ENCODE data around the gene FAM98A. TPM values are rescaled to one million over a fixed set of nuclear protein-coding genes. Genes with fewer than 3 reads are reported as not detected.

FAM98A gene
- total RNA-seq, result 16.0 and 37.2 TPM in 2 replicates

GRCh38 chr2:33599175-33599942, at the start of gene FAM98A:
Gene FAM98A (minus strand): TSS chr2:33599299. CDS start chr2:33599221, 78 bp downstream.
- DNase-seq (ENCODE audit: low read depth in 2 of 2), result peak; percentile 97 to 99

DNA sequence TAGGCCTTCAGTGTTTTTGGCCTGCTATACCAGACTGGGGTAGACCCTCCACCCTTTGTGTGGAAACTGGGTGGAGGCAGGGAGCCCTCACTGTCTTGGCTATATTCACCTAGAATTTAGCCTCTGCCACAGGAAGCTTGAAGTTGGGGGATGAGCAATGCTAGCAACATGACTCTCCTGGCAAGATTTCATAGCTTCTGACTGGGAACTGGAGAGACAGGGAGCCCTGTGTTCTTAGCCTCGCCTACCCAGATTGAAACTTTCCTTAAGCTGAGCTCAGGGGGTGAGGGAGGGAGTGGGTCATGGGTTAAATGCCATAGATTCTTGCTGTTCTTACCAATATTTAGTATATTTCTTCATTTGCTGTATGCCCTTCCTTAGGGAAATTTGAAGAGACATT, 46.8 kb upstream of the FAM98A start:
- no peak for DNase-seq (ENCODE audit: low read depth in 2 of 2)

DNA sequence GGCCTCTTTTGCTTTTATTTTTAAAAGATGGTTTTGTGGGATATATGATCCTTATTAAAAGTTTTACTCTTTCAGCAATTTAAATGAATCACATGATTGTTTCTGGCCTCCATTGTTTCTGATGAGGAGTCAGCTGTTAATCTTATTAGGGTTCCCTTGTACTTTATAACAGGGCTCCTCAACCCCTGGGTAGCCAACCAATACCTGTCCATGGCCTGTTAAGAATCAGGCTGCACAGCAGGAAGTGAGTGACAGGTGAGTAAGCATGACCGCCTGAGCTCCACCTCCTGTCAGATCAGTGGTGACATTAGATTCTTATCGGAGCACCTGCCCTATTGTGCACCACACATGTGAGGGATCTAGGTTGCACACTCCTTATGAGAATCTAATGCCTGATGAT, 45.1 kb upstream of the FAM98A start:
- DNase-seq (ENCODE audit: low read depth in 2 of 2), result no peak

GRCh38 chr2:33636001-33636400, 36.9 kb upstream of the FAM98A start:
- DNase-seq (ENCODE audit: low read depth in 2 of 2), result no peak

GRCh38 chr2:33634261-33634910, 35.3 kb upstream of the FAM98A start:
- DNase-seq (ENCODE audit: low read depth in 2 of 2), result no peak

DNA sequence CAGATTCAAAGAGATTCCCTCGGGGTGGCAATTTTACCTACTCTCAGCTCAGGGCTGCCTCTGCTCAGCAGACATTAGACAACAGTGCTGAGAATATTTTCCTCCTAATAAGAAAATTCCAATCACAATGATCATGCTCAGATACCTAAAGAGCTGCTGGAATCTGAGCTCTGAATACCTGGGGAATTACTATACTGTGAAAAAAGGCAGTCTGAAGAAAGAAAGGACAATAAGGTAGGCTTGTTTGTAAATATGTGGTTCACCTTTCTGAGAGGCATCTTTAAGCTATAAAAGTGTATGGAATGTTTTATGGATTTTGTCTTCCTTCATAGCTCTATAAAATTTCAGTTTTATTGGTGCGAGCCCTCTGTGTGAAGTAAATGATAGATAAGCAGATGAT, 34.2 kb upstream of the FAM98A start:
- no peak for DNase-seq (ENCODE audit: low read depth in 2 of 2)

- no peak for DNase-seq (ENCODE audit: low read depth in 2 of 2)
These were observed 33.7 kb upstream of the FAM98A start for GRCh38 chr2:33632831-33633230.

DNA sequence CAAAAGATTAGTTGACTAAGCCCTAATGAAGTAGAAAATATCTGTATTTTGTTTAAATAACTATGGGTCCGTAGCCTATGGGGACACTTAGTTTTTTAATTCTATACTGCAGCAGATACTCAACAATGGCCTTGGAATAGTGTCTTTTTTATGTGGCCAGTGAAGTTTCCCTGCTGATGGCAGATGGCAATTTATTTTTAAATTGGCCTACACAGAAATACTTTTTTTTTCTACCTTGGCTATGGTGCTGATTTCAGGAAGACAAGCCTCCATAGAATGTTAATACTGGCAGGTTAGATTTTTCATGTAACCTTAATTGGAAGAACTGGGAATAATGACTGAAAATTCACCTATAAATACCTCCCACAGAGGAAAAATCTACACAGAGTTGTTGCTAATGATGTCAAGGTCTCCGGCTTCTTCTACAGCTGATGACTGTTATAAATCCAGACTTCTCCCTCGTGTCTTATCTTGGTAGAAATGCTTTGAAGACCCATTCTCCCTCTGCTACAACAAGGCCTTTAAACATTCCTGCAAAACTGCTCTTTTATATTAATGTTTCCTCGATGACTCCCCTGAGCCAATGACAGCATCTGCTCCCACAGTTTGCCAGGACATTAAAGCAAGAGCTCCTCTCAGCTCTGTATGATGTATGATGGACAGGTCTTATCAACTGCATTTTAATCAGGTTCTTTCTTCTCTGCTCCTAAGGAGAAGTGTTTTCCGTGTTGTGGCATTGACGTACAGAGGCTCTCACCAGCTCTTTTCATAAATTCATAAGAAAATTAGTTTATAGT, 29.1 kb upstream of the FAM98A start:
- no peak for DNase-seq (ENCODE audit: low read depth in 2 of 2)

DNA sequence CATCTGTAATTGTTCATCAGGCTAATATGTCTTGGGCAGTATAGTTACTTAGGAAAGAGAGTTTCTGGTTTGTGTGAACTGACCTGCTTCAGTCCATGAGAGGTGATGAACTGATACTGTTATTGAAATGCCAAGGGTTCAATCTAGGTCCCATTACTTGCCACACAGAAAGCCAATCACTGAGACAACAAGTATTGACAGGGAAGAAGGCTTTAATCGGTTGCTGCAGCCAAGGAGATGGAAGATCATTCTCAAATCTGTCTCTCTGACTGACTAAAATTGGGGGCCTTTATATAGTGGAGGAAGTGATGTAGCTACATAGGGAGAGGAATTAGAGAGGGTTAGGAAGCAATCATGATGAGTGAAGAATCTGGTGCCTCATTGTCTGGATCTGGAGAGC, 19.9 kb upstream of the FAM98A start:
- DNase-seq (ENCODE audit: low read depth in 2 of 2), result no peak

DNA sequence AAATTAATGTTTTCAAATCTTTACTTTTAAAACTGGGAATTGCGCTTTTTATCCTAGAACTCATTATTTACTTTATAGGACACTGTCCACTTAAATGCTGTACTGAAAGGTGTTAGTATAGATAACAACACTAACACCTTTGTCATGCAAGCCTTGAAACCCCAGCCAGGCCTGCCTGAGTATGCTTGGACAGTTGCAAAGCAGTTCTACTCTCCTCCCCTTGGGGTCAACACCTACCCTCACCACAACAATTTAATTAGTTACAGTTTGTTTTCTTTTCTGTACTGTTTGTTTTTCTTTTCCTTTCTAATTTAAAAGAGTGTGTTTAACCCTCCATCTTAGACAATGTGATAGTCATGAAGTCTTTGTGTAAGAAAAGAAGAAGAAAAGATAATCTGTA, 18.9 kb upstream of the FAM98A start:
- no peak for DNase-seq (ENCODE audit: low read depth in 2 of 2)

DNA sequence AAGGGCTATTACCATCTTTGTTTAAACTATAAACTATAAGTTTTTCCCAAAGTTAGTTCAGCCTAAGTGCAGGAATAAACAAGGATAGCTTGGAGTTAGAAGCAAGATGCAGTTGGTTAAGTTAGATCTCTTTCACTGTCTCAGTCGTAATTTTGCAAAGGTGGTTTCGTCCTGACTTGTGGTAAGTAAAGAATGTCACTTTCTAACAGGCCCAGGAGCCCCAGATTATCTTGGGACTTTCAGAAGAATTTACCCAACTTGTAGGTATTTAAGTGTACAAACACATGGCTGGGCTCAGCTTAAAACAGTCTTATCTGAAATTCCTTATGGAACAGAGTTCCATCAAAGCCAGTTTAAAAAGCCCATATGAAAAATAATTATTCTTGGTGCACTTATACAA, 18.3 kb upstream of the FAM98A start:
- DNase-seq (ENCODE audit: low read depth in 2 of 2), result no peak

DNA sequence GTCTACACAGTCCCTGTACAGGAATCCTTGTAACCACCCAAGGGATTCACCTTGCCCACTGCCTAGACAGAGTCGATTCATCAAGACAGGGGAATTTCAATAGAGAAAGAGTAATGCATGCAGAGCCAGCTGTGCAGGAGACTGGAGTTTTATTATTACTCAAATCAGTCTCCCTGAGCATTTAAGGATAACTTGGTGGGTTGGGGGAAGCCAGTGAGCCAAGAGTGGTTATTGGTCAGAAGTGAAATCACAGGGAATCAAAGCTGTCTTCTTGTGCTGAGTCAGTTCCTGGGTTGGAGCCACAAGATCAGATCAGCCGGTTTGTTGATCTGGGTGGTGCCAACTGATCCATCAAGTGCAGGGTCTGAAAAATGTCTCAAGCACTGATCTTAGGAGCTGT, 17.8 kb upstream of the FAM98A start:
- no peak for DNase-seq (ENCODE audit: low read depth in 2 of 2)

- no peak for DNase-seq (ENCODE audit: low read depth in 2 of 2)
These were observed 15.1 kb upstream of the FAM98A start for GRCh38 chr2:33614190-33614589.

GRCh38 chr2:33607905-33608304, 8.8 kb upstream of the FAM98A start:
- DNase-seq (ENCODE audit: low read depth in 2 of 2), result no peak

DNA sequence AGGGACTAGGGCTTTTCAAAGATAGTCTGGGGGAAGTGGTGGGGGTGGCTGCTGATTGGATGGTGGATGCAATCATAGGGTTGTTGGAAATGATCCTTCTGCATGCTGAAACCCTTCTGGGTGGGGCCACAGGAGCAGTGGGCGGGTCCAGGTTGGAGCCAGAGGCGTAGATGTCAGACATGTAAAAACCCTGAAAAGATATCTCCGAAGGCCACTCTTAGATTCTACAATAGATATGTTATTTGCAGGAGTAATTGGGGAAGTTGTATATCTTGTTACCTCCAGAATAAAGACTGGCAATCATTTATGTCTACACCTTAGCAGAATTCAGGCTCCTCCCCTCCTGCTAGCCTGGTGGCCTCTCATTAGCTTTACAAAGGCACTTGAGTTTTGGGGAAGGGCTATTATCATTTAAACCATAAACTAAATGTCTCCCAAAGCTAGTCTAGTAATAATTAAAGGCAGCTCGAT, 8.2 kb upstream of the FAM98A start:
- DNase-seq (ENCODE audit: low read depth in 2 of 2), result no peak

DNA sequence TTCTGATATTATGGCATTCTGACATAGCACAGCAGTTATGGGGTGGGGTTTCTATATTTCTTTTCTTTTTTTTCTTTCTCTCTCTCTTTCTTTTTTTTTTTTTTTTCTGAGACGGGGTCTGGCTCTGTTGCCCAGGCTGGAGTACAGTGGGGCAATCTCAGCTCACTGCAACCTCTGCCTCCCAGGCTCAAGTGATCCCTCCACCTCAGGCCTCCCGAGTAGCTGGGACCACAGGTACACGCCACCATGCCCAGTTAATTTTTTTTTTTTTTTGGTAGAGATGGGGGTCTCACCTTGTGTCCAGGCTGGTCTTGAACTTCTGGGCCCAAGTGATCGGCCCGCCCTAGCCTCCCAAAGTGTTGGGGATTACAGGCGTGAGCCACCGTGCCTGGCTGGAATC, 7.5 kb upstream of the FAM98A start:
- no peak for DNase-seq (ENCODE audit: low read depth in 2 of 2)

DNA sequence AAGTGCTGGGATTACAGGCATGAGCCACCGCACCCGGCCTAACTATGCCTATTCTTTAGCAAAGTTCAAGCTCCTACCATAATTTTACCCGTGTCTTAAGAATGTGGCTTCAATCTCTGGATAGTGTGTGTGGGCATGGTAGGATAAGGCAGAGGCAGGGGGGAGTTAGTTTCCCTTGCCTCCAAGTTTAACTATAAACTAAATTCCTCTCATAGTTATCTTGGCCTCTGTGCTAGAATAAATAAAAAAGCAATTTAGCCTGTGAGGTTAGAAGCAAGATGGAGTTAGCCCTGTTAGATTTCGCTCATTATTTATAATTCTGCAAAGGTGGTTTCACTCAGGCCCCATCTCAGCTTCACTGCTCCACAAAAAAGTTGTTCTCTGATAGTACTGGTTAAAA, 7.0 kb upstream of the FAM98A start:
- no peak for DNase-seq (ENCODE audit: low read depth in 2 of 2)

- no peak for DNase-seq (ENCODE audit: low read depth in 2 of 2)
These were observed 6.0 kb upstream of the FAM98A start for GRCh38 chr2:33605056-33605455.

GRCh38 chr2:33603416-33603815, 4.3 kb upstream of the FAM98A start:
- no peak for DNase-seq (ENCODE audit: low read depth in 2 of 2)

DNA sequence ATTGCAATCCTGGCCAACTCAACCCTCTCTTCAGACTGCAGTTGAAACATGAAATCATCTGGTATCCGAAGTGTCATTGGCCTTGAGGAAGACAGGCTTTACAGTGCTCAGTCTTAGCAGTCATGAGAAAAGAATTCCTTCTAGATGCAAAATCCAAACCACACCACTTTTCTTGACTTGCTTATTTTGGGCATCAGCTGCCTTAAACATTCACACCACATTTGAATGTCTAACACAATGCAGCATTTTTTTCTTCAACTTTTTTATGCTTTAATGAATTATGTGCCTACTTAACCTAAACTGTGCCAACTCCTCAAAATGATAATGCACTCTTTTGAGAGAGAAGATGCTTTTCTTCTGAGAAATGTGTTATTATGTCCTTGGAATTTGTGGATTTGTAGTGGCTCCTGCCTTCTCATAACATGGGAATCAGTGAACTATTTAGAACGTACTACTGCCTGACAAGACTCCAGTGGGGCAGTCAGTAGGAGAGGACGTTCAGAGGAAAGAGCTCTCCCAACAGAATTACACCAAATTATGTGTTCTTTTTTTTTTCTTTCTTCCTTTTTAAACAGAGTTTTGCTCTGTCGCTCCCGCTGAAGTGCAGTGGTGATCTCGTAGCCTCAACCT, 3.2 kb upstream of the FAM98A start:
- no peak for DNase-seq (ENCODE audit: low read depth in 2 of 2)

DNA sequence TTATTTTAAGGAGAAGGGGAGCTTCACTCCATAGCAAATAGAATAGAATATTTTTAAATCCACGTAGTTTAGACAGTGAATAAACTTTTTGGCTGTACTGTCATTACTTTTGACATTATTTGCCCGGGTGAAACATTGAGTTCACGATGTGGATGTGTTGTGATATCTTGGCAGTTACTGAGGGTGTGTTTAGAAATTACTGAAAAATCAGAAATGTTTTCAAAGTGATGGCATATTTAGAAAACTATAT, 769 bp upstream of the FAM98A start:
- DNase-seq (ENCODE audit: low read depth in 2 of 2), result no peak

DNA sequence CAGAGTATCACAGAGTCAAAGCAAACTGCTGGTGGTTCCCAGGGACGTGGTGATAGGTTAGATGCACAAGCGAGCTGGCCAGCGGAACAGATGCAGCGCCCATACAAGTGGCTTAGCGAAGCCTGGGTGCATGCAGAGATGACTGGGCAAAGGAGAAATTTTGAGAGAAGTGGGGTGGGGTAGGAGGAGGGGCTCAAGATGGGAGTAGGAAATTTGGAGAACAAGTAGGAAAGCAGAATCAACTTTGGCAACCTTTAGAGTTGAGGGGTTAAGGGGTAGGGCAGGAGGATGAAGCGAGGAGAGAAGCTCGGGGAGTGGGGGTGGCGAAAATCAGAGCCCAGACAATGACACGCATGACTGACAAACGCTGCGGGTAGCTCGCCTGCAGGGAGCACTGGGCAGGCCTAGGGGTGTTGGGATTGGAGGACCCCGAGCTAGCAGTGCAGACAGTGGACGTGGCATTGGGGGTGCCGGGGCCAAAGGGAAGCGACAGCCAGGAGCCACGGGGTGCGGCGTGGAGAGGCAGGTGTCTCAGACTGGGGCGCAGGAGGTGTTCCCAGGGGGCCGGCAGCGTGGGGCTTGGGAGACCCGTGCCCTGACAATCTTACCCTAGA, 431 bp downstream of the FAM98A start:
- peak in 1 of 2 donors; percentile 66 for DNase-seq (ENCODE audit: low read depth in 2 of 2)
